ENCODE results near the gene SEPTIN14. TPM values are rescaled to one million over a fixed set of nuclear protein-coding genes. Genes with fewer than 3 reads are reported as not detected.

The SEPTIN14 gene
- total RNA-seq (2022; extraction: Qiagen RNA extraction), result not detected in 5 replicates

GRCh38 chr7:55862652-55863051 lies at the start of gene SEPTIN14:
Gene SEPTIN14 (minus strand): TSS chr7:55862752. CDS start chr7:55861996, 756 bp downstream.

Other genes starting within 250 kb of the SEPTIN14 start
- gene ZNF713, start 24.7 kb upstream of the SEPTIN14 start, total RNA-seq (2022; extraction: Qiagen RNA extraction), result 0.61 to 1.4 TPM (median 0.87 TPM) in 5 replicates
- gene MRPS17, start 89.1 kb upstream of the SEPTIN14 start, total RNA-seq (2022; extraction: Qiagen RNA extraction), result 24.3 to 29.9 TPM (median 25.7 TPM) in 5 replicates
- gene NIPSNAP2, start 101.8 kb upstream of the SEPTIN14 start, total RNA-seq (2022; extraction: Qiagen RNA extraction), result 42.9 to 54.9 TPM (median 49.1 TPM) in 5 replicates
- 24.3 to 35.0 TPM (median 25.7 TPM) in 5 replicates for gene PSPH, start 188.7 kb upstream of the SEPTIN14 start, total RNA-seq (2022; extraction: Qiagen RNA extraction)
- gene CCT6A, start 189.0 kb upstream of the SEPTIN14 start, total RNA-seq (2022; extraction: Qiagen RNA extraction), result 260 to 305 TPM (median 271 TPM) in 5 replicates
- gene SUMF2, start 201.5 kb upstream of the SEPTIN14 start, total RNA-seq (2022; extraction: Qiagen RNA extraction), result 109 to 116 TPM (median 114 TPM) in 5 replicates
- gene PHKG1, start 230.2 kb upstream of the SEPTIN14 start, total RNA-seq (2022; extraction: Qiagen RNA extraction), result 0.31 to 0.83 TPM (median 0.65 TPM) in 5 replicates
- 552 to 780 TPM (median 704 TPM) in 5 replicates for gene CHCHD2, start 243.7 kb upstream of the SEPTIN14 start, total RNA-seq (2022; extraction: Qiagen RNA extraction)

All from A549 treated with CORT108297 at 1 μM for 4 hours (cell line).